Tibial artery (tissue), 4 donors: ENCODE measurements around the gene RBM19.

ENCODE experiments used
- DNase-seq, 2 donors: peaks; one replicate each; pipeline ENCODE4 v3.0.0-alpha.2; 2019
- H3K27ac ChIP-seq, 2 donors: fragments of 200-600 bp; sonication (generic) in 1 of 2; 1 replicate in 1 of 2; 2 replicates in 1 of 2; pipeline ENCODE4 v1.5.1; 2018 to 2019; ENCODE audit warnings: mild to moderate bottlenecking in 1 of 2
- H3K27me3 ChIP-seq, 2 donors: fragments of 200-600 bp; sonication (generic) in 1 of 2; one replicate each; pipeline versions ENCODE4 v1.5.1 to v1.6.0; 2016 to 2019
- H3K36me3 ChIP-seq, 3 donors: fragments of 200-600 bp; sonication (generic) in 2 of 3; one replicate each; pipeline ENCODE4 v1.5.1; 2016 to 2019; ENCODE audit warnings: mild to moderate bottlenecking in 2 of 3
- H3K4me1 ChIP-seq, 4 donors: fragments of 200-600 bp; sonication (generic) in 2 of 4; 1 replicate in 3 of 4; 2 replicates in 1 of 4; pipeline ENCODE4 v1.5.1; 2016 to 2019
- H3K4me3 ChIP-seq, 2 donors: fragments of 200-600 bp; sonication (generic) in 1 of 2; 1 replicate in 1 of 2; 2 replicates in 1 of 2; pipeline ENCODE4 v1.5.1; 2018 to 2019; ENCODE audit warnings: mild to moderate bottlenecking in 2 of 2
- H3K9me3 ChIP-seq, 3 donors: fragments of 200-600 bp; sonication (generic) in 1 of 3; one replicate each; pipeline ENCODE4 v1.5.1; 2016 to 2019
- CTCF ChIP-seq, 2 experiments: fragments of 200-600 bp in 1 of 2; fragments of 450-650 bp in 1 of 2; IDR thresholded peaks; one replicate each; pipeline ENCODE4 v1.5.1; 2017 to 2019; ENCODE audit warnings: antibody characterized with exemption in 2 of 2, mild to moderate bottlenecking in 1 of 2, moderate library complexity in 1 of 2
- intact Hi-C: fragments of 100-400 bp; cut with DNase I; formaldehyde crosslinking; loops from one replicate; pipeline ENCODE4 v1.15.0; 2023; ENCODE audit warnings: low total_unique reads

Gene RBM19

GRCh38 chr12:113970211-113970610, 4.1 kb upstream of the RBM19 start:
- no peak for DNase-seq
- no peak for TF ChIP-seq CTCF (IDR thresholded peaks at IDR 0.05)
- Histone ChIP-seq H3K27ac (no peak overlapping the region), H3K4me1 (peaks cover 0 to 11% (median 5%) of the 10 kb centered on the region in 4 donors), H3K4me3 (no peak overlapping the region), H3K27me3 (peaks cover 0 to 15% of the 10 kb centered on the region in 2 donors), H3K9me3 (no peaks in the 10 kb centered on the region), H3K36me3 (no peaks in the 10 kb centered on the region)
- intact Hi-C loops, result no loop called here

GRCh38 chr12:113967368-113967767, 1.2 kb upstream of the RBM19 start:
- Histone ChIP-seq H3K27ac (no peak overlapping the region), H3K4me1 (peaks cover 0 to 17% (median 6%) of the 10 kb centered on the region in 4 donors), H3K36me3 (peaks cover 3% of the 10 kb centered on the region in 3 donors), H3K4me3 (no peak overlapping the region), H3K9me3 (no peaks in the 10 kb centered on the region), H3K27me3 (no peaks in the 10 kb centered on the region)
- intact Hi-C loops, result no loop called here
- DNase-seq, result no peak
- no peak for TF ChIP-seq CTCF (IDR thresholded peaks at IDR 0.05)

- Histone ChIP-seq H3K4me3 (no peak overlapping the region), H3K27ac (no peak overlapping the region), H3K4me1 (peaks cover 0 to 17% (median 6%) of the 10 kb centered on the region in 4 donors), H3K27me3 (no peaks in the 10 kb centered on the region), H3K36me3 (peaks cover 43 to 50% (median 49%) of the 10 kb centered on the region in 3 donors), H3K9me3 (no peaks in the 10 kb centered on the region)
- intact Hi-C loops, result no loop called here
- no peak for DNase-seq
- TF ChIP-seq CTCF (IDR thresholded peaks at IDR 0.05), result no peak
These were observed 3.4 kb downstream of the RBM19 start for GRCh38 chr12:113962733-113963132.

GRCh38 chr12:113961921-113962710, 4.0 kb downstream of the RBM19 start:
- intact Hi-C loops, result no loop called here
- H3K9me3 ChIP-seq, result no peaks in the 10 kb centered on the region
- H3K36me3 ChIP-seq, result peaks cover 50 to 56% (median 55%) of the 10 kb centered on the region in 3 donors
- no peaks in the 10 kb centered on the region for H3K27me3 ChIP-seq
- DNase-seq, result no peak
- no peak overlapping the region for H3K27ac ChIP-seq
- H3K4me3 ChIP-seq, result no peak overlapping the region
- peaks cover 0 to 17% (median 6%) of the 10 kb centered on the region in 4 donors for H3K4me1 ChIP-seq
- TF ChIP-seq CTCF (IDR thresholded peaks at IDR 0.05), result no peak

- no peaks in the 10 kb centered on the region for H3K9me3 ChIP-seq
- no peaks in the 10 kb centered on the region for H3K27me3 ChIP-seq
- TF ChIP-seq CTCF (IDR thresholded peaks at IDR 0.05), result no peak
- no peak overlapping the region for H3K4me3 ChIP-seq
- no peak overlapping the region for H3K27ac ChIP-seq
- H3K36me3 ChIP-seq, result peaks cover 69 to 76% (median 75%) of the 10 kb centered on the region in 3 donors
- DNase-seq, result no peak
- H3K4me1 ChIP-seq, result peaks cover 0 to 4% (median 0%) of the 10 kb centered on the region in 4 donors
- intact Hi-C loops, result no loop called here
These were observed 6.1 kb downstream of the RBM19 start for GRCh38 chr12:113960030-113960429.
